Thoracic aorta (tissue), 2 donors: Measurements from ENCODE around the gene LRIG2. TPM values are rescaled to one million over a fixed set of nuclear protein-coding genes. Genes with fewer than 3 reads are reported as not detected.

Experiments used
- ATAC-seq: fragments of 150-250 bp; one replicate; pipeline ENCODE4 v1.8.0; 2017; ENCODE audit warnings: low read depth; ENCODE audit not compliant: insufficient number of reproducible peaks, low FRiP score
- DNase-seq: peaks from one replicate; pipeline ENCODE4 v3.0.0-alpha.2; 2020; ENCODE audit warnings: low spot score
- H3K27ac ChIP-seq, 2 donors: fragments of 200-600 bp; sonication (generic); 1 replicate in 1 of 2; 2 replicates in 1 of 2; pipeline ENCODE4 v1.5.1; 2016; ENCODE audit warnings: mild to moderate bottlenecking in 2 of 2, moderate library complexity in 2 of 2
- H3K27me3 ChIP-seq: fragments of 200-600 bp; sonication (generic); replicated peaks from 2 replicates; pipeline ENCODE4 v1.6.0; 2016; ENCODE audit warnings: mild to moderate bottlenecking; ENCODE audit not compliant: insufficient read depth
- H3K36me3 ChIP-seq: fragments of 200-600 bp; sonication (generic); one replicate; pipeline ENCODE4 v1.5.1; 2016
- H3K4me1 ChIP-seq, 2 donors: fragments of 200-600 bp; sonication (generic); 1 replicate in 1 of 2; 2 replicates in 1 of 2; pipeline versions ENCODE4 v1.5.1 to v1.6.0; 2016; ENCODE audit warnings: low read depth in 2 of 2, mild to moderate bottlenecking in 1 of 2; ENCODE audit not compliant: control insufficient read depth in 1 of 2
- H3K4me3 ChIP-seq: fragments of 200-600 bp; sonication (generic); 2 replicates; pipeline ENCODE4 v1.5.1; 2016; ENCODE audit warnings: mild to moderate bottlenecking
- H3K9me3 ChIP-seq: fragments of 200-600 bp; sonication (generic); 2 replicates; pipeline ENCODE4 v1.5.1; 2016
- total RNA-seq, 2 donors: library from RNA; depleted of rRNA; stranded (reverse); fragments of >200 nt; gene quantifications; one replicate each; pipeline versions ENCODE4 v1.1.0 to v1.2.3, GENCODE V29; 2016
- TF ChIP-seq, protein P1 (sequence below): fragments of 200-600 bp; sonication (generic); IDR thresholded peaks from one replicate; pipeline ENCODE4 v1.5.1; 2019; ENCODE audit warnings: antibody characterized with exemption

LRIG2 gene
- total RNA-seq, 2 donors from 2014 or later, result 13.4 to 44.7 TPM

DNA sequence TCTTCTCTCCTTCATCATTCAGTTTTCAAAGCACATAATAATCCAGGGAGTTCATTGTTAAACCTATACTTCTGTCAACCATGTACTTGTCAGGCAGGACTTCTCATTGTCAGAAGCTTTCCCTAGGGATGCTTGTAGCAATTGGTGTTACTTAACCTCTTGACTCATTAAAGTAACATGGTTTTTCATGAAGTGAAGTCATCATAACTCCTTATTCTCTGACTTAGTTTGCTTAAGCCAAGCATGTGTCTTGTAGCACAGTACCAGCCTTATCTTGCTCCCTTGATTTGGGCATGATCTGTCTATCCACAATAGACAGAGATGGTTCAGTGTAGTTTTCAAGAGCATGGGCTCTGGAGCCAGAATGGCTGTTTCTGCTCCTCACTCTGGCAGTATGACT is 45.3 kb downstream of the LRIG2 start:
- no peak for ATAC-seq
- Histone ChIP-seq H3K4me1 (no peaks in the 10 kb centered on the region), H3K4me3 (no peak overlapping the region), H3K27ac (no peak overlapping the region), H3K9me3 (no peaks in the 10 kb centered on the region), H3K36me3 (peaks cover 56% of the 10 kb centered on the region), H3K27me3 (no peaks in the 10 kb centered on the region)
- TF ChIP-seq, protein P1, sequence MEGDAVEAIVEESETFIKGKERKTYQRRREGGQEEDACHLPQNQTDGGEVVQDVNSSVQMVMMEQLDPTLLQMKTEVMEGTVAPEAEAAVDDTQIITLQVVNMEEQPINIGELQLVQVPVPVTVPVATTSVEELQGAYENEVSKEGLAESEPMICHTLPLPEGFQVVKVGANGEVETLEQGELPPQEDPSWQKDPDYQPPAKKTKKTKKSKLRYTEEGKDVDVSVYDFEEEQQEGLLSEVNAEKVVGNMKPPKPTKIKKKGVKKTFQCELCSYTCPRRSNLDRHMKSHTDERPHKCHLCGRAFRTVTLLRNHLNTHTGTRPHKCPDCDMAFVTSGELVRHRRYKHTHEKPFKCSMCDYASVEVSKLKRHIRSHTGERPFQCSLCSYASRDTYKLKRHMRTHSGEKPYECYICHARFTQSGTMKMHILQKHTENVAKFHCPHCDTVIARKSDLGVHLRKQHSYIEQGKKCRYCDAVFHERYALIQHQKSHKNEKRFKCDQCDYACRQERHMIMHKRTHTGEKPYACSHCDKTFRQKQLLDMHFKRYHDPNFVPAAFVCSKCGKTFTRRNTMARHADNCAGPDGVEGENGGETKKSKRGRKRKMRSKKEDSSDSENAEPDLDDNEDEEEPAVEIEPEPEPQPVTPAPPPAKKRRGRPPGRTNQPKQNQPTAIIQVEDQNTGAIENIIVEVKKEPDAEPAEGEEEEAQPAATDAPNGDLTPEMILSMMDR, result no peak
- DNase-seq, result no peak

DNA sequence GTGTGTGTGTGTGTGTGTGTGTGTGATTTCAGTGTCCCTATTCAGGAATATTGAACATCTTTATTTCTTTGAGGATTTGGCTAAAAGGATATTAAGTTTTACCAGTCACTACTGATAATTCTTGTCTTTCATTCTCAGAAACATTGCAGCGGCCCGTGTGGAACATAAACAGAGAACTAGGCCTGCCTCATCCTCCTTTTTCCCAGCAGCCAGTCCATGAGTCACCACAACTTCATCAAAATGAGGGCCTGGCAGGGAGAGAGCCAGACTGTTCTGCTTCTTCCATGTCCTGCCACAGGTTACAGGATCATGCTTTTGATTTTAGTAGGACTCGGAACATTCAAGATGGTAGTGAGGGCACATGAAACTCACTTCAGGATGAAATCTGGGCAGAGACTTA is 50.7 kb downstream of the LRIG2 start:
- ATAC-seq, result no peak
- no peak for DNase-seq
- Histone ChIP-seq H3K27ac (no peak overlapping the region), H3K9me3 (no peaks in the 10 kb centered on the region), H3K36me3 (peaks cover 25% of the 10 kb centered on the region), H3K27me3 (no peaks in the 10 kb centered on the region), H3K4me1 (no peaks in the 10 kb centered on the region), H3K4me3 (no peak overlapping the region)
- TF ChIP-seq, protein P1, result no peak

DNA sequence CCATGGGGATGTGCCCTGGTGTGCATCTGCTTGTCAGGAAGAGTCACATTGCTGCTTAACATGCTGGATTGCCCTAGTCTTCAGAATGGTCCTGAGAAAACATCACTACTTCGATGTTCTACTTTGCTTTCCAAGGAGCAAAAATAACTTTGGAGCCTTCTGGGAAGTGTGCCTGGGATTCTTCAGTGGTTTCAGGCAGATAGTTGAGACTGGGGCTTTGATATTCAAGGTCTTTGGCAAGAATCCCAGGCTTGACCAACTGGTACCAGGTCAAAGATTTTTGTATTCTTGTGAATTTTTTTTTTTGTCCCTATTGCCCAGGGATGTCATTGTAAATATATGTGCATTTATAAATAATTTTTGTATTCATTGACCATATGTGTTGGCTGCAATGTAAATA is 51.4 kb downstream of the LRIG2 start:
- DNase-seq (no peak), ATAC-seq (no peak)
- TF ChIP-seq, protein P1, result no peak
- H3K4me3 ChIP-seq, result no peak overlapping the region
- H3K27me3 ChIP-seq, result no peaks in the 10 kb centered on the region
- no peaks in the 10 kb centered on the region for H3K4me1 ChIP-seq
- H3K9me3 ChIP-seq, result no peaks in the 10 kb centered on the region
- no peak overlapping the region for H3K27ac ChIP-seq
- peaks cover 21% of the 10 kb centered on the region for H3K36me3 ChIP-seq

DNA sequence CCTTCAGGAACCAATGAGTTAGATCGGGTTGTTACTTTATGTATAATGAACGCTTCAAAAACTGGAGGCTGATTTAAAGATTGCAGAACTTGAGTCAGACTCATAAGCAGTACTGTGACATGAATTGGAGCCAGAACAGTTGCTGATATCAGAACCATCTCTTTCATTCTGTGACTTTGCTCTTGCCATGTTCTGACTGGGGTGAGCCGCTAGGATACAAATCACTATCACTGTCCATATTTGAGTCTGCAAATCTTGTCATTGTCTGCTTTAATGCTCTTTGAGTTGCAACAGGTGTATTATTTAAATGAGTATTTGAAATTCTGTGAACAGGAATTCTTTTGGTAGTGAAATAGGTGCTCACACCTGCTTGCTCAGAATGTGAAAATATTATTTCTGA is 52.5 kb downstream of the LRIG2 start:
- H3K36me3 ChIP-seq, result peaks cover 14% of the 10 kb centered on the region
- ATAC-seq, result no peak
- TF ChIP-seq, protein P1, result no peak

DNA sequence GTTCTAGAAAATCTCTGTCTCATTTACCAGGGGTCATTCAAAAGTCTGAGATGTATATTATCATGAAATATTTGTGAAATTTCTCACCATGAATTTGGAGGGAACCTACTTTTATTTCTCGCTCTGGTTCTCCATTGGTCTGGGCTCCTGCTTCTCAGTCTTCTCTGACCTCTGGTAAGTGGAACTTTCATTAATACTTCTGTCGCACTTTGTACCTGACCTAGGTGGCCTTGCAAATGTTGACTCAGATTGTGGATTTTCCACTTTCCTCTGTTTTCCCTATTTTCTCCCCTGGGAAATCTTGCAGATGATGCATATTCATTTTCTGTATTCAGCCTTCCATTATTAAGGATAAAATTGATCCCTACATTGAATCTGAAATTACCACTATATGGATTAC is 53.2 kb downstream of the LRIG2 start:
- peaks cover 7% of the 10 kb centered on the region for H3K36me3 ChIP-seq

More for the DNA sequence above, 52.5 kb downstream of the LRIG2 start:
- Histone ChIP-seq H3K4me1 (no peaks in the 10 kb centered on the region), H3K9me3 (no peaks in the 10 kb centered on the region), H3K27me3 (no peaks in the 10 kb centered on the region), H3K27ac (no peak overlapping the region), H3K4me3 (no peak overlapping the region)
- no peak for DNase-seq

More for the DNA sequence above, 53.2 kb downstream of the LRIG2 start:
- TF ChIP-seq, protein P1, result no peak
- Histone ChIP-seq H3K27ac (no peak overlapping the region), H3K4me3 (no peak overlapping the region), H3K9me3 (no peaks in the 10 kb centered on the region), H3K27me3 (no peaks in the 10 kb centered on the region), H3K4me1 (no peaks in the 10 kb centered on the region)
- no peak for ATAC-seq
- no peak for DNase-seq
